Ramos (cell line): Measurements from ENCODE around the gene FBLL1.
"Not testable (repeated sequence)": the region's sequence is repeated elsewhere in the genome, so short reads cannot be mapped to it uniquely, and the experiment has no call there.

Experiments used
- in situ Hi-C: fragments of 300-500 bp; cut with MboI; formaldehyde crosslinking; loops from one replicate; pipeline ENCODE4 v1.14.3; 2022; ENCODE audit warnings: low sequenced_read_pairs; ENCODE audit not compliant: unreplicated experiment

Gene FBLL1

DNA sequence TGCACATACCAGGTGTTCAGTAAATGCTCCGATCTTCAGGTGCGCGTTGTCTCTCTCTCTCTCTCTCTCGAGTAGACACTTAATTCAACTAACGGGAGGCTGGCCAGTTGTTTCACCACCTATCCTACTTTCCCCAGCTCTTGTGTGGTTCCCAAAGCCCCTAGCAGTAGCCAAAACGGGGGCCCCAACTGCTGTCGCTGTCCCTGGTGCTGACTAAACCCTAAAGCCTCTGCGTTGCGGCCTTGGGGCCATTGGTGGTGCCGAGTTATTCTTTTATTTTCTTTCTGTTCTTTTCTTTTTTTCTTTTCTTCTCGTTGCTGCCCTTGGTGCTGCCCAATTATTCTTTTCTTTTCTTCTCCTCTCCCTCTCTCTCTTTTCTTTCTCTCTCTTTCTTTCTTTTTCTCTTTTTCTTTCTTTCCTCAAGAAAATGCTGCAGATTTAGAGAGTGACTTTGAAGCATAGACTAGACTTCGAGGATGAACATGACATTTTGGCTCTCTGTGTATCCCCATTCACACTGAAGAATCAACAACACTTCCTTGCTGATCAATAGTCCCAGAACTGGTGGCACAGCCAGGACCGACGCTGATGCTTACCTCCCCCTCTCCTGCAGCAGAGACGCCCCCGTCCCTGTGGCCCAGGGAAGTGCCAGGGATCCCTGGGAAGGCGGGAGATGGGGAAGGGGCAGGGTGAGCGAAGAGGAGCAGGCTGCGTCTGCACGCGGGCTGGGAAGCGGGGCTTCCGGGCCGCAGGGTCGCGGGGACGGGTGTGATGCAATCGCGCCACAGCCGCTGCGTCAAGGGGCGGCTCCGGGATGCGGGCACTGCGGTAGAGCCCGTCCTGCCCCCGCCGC is at the start of gene FBLL1:
FBLL1 (plus strand) TSS at position 785 of the 853 bp plus-strand sequence. CDS start 200 bp downstream, outside the sequence.
- in situ Hi-C loops: no loop called here

DNA sequence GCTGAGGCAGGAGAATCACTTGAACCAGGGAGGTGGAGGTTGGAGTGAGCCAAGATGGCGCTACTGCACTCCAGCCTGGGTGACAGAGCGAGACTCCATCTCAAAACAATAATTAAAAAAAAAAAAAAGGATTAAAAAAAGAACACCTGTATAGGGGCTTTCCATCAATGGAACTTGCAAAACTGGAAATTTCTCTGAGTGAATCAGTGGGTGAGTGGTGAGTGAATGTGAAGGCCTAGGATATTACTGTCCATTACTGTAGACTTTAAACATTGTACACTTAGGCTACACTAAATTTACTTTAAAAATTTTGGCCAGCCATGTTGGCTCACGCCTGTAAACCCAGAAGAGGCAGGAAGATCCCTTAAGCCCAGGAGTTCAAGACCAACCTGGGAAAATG is 48.5 kb upstream of the FBLL1 start:
- in situ Hi-C loops: no loop called here

DNA sequence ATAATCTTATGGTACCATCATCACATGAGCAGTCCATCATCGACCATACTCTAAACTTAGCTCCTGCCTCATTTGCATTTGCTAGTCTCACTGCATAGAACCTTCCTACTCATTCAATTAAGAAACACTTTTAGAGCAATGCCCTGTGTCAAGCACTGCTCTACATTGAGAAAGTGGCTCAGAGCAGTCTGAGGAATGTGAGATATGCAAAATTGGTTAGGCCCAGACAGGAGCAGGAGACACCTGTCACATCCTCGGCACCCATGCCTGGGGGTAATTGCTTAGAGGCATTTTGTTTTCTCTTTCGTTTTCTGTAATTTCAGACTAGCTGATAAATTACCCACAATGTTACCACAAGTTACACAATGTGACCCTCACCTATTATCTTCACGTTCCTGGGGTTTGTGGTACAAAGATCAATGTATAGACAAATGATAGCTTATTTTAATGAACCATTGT is 47.7 kb upstream of the FBLL1 start:
- in situ Hi-C loops: no loop called here

DNA sequence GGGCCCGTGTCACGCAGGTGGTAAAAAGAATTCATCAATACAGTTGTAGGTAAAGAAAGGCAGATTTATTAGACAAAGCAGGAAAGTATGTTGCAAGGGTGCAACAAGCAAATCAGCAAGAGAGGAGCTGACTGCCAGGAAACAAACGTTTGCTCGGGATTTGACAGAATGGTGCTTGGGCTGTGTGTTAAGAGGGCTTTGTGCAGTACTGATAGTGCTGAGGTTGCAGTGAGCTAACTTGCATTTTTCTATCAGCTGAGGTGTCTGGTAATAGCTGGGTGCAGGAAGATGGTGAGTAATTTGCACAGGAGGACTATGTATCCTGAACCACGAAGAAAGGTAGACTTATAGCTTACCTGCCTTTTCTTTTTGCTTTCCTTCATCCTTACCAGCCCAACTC is 46.7 kb upstream of the FBLL1 start:
- in situ Hi-C loops: no loop called here

DNA sequence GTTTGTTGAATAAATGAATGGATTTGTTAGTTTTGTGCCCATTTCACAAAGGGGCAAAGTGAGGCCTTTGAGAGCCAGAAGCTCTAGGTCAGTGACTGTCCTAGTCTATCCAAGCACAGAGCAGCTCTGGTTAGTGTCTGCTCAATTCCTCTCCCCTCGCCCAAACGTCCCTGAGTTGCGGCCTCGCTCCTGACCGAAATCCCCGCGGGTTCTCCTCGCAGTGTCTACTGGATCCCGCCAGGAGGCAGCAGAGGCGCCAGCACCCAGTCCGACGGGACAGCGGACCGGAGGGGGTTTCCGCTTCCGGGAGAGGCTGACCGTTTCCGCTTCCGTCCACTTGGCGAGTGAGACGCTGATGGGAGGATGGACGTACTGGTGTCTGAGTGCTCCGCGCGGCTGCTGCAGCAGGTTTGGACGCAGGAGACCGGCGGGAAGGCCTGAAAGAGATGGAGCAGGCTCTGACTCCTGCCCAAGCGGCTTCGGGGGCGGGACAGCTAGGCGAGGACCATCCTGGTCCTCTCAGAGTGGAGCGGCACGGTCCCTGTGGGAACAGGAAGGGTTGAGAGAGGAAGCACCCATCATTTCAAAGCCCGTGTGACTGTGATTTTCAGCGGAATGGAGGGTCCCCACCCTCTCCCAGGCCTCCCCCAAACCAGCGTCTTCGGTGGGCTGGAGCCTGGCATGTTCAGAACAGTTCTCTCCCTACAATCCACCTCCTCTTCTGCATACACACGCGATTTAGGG is 42.8 kb upstream of the FBLL1 start, which contains the start of gene RARS1:
RARS1 (plus strand) TSS at position 336 of the 744 bp plus-strand sequence; CDS start at position 364, 28 bp downstream.
- in situ Hi-C loops: no loop called here

DNA sequence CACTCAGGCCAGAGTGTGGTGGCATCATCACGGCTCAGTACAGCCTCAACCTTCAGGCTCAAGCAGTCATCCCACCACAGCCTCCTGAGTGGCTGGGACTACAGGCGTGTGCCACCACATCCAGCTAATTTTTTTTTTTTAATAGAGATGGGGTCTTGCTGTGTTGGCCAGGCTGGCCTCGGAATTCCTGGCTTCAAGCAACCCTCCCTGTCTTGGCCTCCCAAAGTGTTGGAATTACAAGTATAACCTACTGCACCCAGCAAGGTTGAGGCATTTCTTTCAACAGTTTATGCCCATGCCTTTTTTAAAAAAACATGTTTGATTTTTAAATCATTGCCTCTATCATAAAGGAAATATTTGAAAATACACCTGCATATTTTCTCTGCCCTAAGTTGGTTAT is 40.0 kb upstream of the FBLL1 start:
- in situ Hi-C loops: no loop called here

DNA sequence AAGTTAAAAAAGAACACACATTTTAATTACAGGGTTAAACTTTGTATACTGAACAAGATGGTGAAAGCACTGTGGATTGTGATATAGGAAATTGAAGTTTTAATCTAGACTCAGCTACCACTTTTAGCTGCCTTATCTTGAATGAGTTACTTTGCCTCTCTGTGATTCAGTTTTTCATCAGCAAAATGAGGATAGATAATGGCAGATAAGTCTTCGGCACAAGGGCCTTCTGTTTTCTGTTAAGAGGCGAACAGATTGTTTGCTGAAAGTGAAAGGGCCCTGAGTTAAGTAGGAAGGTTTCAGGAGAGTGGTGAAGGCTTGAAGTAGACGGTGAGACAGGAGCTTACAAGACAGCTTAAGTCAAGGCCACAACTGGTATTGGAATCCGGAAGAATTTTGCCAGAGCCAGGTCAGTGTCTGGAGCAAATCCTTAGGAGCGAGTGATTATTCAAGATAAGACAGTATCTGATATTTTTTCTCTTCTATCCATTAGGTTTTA is 35.0 kb upstream of the FBLL1 start:
- in situ Hi-C loops: no loop called here

DNA sequence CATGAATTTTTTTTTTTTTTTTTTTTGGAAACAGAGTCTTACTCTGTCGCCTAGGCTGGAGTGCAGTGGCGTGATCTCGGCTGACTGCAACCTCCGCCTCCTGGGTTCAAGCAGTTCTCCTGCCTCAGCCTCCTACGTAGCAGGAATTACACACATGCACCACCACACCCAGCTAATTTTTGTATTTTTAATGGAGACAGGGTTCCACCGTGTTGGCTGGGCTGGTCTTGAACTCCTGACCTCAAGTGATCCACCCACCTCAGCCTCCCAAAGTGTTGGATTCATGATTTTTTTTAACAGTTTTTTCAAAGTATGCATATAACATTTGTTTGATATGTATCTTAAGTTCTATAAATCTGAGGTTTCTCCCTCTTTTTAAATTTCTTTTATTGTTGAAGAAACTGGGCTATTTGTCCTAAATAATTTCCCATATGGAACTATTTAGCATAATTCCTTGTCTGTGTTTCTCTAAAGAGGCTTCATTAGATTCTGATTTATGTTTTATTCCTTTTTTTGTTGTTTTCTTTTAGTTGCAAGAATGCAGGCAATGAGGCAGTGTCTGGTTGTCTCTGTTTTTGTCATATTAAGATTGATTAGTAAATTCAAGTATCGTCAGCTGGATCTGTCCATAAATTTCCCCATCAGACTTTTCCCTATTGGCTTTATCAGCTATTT is 26.4 kb upstream of the FBLL1 start:
- in situ Hi-C loops: no loop called here

DNA sequence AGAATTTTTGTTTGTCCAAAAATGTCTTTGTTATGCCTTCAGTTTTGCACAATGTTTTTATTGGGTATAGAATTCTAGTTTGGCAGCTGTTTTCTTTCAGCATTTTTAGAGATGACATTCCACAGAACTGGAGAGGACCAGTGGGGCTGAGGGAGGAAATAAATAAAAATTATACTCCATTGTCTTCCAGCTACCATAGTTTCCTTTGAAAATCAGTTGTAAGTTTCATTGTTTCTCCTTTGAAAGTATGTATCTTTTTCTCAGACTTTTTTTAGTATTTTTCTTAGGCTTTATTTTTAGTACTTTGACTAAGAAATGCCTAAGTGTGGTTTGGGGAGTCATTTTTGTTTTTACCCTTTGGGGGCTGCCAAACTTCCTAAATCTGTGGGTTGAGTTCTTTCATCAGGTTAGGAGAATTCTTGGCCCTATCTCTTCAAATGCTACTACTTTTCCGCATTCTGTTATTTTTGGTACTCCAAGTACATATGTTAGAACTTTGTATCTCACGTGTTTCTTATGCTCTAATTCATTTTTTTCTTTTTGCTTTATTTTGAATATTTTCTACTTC is 15.2 kb upstream of the FBLL1 start:
- in situ Hi-C loops: no loop called here

DNA sequence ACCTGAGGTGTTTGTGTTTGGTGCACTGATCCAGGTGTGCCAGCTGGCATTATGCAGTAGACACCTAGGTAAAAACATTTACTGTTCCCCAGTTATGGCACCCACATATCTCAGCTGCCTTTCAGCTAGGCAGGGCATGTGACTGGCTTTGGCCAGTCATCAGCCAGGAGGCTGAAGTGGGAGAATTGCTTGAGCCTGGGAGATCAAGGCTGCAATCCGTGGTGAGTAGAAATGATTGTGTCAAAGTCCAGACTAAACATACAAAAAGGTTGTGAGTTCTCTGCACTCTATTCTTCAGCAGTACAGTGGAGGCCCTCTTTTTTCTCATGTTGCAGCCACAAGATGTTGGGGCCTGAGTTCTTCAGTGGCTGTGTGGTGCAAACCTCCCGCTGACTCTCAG is 3.2 kb upstream of the FBLL1 start:
- in situ Hi-C loops: no loop called here

DNA sequence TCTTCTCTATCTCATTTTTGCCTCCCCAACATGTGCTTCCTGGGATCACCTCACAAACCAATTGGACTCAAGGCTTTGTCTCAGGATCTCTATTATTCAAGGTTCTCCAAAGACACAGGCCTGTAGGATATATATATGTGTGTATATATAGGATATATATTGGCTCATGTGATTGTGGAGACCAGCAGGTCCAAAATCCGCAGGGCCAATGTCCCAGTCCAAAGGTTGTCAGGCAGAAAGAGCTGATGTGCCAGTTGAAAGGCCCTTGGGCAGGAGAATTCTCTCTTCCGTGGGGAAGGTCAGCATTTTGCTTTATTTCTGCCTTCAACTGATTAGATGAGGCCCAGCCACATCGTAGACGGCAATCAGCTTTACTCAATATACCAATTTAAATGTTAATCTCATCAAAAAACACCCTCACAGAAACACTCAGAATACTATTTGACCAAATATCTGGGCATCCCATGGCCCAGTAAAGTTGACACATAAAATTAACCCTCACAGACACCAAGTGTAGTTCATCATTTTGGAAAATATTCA is 1.3 kb upstream of the FBLL1 start:
- in situ Hi-C loops: no loop called here

DNA sequence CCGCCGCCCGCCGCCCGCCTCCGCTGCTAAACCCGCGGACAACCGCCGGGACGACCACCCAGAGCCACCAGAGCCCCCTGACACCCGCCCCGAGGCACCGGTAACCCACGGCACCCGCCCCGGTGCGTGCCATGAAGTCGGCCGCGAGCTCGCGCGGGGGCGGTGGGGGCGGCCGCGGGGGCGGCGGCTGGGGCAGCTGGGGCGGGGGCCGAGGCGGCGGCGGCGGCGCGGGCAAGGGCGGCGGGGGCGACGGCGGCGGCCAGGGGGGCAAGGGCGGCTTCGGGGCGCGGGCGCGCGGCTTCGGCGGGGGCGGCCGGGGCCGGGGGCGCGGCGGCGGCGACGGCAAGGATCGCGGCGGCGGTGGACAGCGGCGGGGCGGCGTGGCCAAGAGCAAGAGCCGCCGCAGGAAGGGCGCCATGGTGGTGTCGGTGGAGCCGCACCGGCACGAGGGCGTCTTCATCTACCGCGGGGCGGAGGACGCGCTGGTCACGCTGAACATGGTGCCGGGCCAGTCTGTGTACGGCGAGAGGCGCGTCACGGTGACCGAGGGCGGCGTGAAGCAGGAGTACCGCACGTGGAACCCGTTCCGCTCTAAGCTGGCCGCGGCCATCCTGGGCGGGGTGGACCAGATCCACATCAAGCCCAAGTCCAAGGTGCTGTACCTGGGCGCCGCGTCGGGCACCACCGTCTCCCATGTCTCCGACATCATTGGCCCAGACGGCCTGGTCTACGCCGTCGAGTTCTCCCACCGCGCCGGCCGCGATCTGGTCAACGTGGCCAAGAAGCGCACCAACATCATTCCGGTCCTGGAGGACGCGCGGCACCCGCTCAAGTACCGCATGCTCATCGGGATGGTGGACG is 499 bp downstream of the FBLL1 start:
- in situ Hi-C loops: no loop called here

DNA sequence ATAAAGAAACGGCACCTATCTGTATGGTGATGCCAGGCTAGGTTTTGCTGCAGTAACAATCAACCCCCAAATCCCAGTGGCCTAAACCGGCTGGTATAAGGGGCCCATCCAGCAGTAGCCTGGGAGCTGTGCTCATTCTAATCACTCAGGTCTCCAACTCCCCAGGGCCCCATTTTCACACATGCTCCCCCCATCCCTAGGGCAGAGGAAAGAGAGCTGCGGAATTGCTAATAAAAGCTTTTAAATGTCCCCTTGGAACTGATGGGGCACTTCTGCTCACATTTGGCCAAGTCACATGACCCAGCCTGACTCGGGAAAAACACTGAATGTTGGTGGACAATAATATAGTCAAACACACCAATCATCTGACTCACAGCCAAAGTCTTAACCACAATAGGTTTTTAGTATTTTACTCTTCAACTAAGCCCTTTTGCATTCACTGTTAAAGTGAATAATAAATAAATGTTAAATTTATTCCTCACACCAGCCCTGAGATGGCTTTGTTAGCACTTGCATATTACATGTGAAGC is 1.6 kb downstream of the FBLL1 start:
- in situ Hi-C loops: no loop called here

DNA sequence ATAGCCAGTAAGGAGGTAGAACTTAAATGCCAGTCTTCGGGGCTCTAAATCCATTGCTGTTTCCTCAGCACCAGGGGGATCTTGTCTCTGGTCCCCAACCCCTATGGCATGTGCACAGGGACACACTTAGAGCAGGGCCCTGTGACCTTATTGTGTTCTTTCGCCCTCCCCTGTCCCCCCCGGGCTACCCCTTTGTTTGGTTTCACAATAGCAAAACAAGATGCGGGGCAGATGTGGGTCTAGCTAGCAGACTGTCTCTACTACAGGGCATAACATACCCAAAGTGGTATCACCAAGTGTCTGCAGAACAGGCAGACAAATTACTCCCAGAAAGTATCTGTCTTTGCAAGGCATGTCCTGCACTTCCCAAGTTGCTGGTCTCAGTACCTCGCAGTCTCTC is 2.1 kb downstream of the FBLL1 start:
- in situ Hi-C loops: no loop called here

DNA sequence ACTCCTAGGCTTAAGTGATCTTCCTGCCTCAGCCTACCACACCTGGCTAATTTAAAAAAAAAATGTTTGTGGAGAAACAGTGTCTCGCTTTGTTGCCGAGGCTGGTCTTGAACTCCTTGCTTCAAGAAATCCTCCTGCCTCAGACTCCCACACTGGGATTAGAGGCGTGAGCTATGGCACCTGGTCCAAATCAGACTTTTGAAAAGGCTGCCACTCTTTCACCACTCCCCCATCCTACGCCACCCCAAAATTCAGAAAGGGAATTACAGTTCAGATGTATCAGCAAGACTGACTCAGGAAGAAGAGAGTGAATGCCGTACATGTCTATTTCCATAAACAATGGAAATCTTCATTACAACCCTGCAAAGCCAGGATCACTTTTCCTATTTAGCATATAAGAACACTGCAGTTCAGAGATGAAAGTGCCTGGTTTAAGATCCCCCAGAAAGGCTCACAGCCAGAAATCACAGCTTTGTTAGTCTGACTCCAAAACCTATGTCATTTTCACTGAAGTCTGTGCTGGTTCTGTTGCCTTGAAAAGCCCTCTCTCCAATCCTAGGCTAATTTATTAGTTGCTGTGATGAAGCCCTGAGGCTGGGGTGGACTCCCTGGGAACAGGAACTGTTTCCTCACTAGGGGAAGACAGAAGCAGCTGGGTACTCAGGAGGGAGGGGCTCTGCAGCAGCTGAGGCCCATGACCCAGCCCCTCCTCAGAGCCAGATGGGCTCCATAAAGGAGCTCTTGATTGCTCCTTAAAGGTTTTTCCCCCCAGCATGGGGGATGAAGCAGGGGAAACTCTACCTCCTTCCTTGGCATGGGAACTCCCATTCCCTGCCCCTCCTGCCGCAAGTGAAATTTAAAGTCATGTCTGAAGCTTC is 3.1 kb downstream of the FBLL1 start:
- in situ Hi-C loops: no loop called here

DNA sequence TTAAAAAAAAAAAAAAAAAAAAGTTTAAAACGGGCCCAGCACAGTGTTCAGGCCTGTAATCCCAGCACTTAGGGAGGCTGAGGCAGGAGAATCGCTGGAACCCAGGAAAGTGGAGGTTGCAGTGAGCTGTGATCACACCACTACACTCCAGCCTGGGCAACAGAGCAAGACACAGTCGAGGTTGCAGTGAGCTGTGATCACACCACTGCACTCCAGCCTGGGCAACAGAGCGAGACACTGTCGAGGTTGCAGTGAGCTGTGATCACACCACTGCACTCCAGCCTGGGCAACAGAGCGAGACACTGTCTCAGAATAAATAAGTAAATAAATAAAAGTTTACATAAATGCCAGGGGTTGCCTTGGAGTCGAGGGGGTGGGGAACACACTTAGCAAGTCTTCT is 5.2 kb downstream of the FBLL1 start:
- in situ Hi-C loops: not testable (repeated sequence)

DNA sequence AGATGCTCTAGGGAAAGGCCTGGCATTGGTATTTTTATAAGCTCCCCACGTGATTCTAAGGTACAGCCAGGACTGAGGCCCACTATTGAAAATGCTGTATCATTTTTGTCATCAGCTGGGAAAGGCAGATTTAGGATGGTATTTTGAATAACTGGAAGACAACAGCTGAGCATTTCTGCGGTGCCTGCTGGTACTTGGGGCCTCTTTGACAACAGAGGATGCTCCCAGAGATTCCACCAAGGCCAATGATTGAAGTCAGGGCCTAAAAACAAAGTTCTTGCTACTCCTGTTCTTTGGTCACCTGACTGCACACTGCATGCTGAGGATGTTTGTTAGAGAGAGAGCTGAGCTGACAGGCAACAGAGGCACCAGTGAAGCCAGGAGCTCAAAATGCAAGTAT is 8.1 kb downstream of the FBLL1 start:
- in situ Hi-C loops: no loop called here

DNA sequence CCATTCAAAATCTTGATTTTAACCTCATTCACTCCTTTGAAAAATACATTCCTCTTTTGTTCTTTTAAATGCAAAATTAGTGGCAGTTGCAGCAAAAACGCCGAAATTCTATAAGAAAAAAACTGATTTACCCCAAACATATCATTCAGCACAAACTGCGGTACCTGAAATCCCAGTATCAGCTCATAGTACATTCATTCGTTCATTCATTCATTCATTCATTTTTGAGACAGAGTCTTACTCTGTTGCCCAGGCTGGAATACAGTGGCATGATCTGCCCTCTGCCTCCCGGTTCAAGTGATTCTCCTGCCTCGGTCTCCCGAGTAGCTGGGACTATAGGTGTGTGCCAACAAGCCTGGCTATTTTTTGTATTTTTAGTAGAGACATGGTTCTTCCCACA is 20.4 kb downstream of the FBLL1 start:
- in situ Hi-C loops: no loop called here
